Cardiac fibroblast (primary cell): ENCODE results near the gene JAK1.

Source experiments
- DNase-seq, 2 donors: peaks; one replicate each; pipeline versions ENCODE4 v3.0.0 to v3.0.0-alpha.2; 2010; ENCODE audit warnings: low read depth in 2 of 2
- H3K4me3 ChIP-seq, 2 donors: replicated peaks in 1 of 2; 1 replicate in 1 of 2; 2 replicates in 1 of 2; pipeline ENCODE4 v1.5.1; 2011; ENCODE audit warnings: low read depth in 2 of 2, low read length in 2 of 2, mild to moderate bottlenecking in 2 of 2, moderate library complexity in 1 of 2
- TF ChIP-seq, protein P1 (sequence below): IDR thresholded peaks from one replicate; pipeline ENCODE4 v1.5.1; 2011; ENCODE audit warnings: low read depth, mild to moderate bottlenecking, low read length, inconsistent platforms

Gene JAK1

DNA sequence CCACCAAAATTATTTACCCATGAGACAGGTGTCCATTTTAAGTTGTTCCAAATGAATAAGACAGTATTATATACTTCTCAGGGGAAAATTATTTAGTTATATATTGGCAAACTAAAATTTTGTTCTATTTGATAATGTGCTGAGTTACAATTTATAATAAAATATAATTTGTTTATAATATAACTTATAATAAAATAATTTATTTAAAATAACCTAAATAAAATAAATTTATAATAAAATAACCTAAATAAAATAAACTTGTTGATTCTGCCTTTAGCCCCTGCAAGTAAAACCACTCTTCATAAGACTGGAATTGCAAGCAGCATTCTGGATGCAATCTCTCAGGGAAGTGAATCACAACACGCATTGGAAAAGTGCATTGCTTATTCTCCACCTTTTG, 151.9 kb downstream of the JAK1 start:
- no peak overlapping the region for H3K4me3 ChIP-seq
- TF ChIP-seq, protein P1, sequence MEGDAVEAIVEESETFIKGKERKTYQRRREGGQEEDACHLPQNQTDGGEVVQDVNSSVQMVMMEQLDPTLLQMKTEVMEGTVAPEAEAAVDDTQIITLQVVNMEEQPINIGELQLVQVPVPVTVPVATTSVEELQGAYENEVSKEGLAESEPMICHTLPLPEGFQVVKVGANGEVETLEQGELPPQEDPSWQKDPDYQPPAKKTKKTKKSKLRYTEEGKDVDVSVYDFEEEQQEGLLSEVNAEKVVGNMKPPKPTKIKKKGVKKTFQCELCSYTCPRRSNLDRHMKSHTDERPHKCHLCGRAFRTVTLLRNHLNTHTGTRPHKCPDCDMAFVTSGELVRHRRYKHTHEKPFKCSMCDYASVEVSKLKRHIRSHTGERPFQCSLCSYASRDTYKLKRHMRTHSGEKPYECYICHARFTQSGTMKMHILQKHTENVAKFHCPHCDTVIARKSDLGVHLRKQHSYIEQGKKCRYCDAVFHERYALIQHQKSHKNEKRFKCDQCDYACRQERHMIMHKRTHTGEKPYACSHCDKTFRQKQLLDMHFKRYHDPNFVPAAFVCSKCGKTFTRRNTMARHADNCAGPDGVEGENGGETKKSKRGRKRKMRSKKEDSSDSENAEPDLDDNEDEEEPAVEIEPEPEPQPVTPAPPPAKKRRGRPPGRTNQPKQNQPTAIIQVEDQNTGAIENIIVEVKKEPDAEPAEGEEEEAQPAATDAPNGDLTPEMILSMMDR = no peak
- no peak for DNase-seq

DNA sequence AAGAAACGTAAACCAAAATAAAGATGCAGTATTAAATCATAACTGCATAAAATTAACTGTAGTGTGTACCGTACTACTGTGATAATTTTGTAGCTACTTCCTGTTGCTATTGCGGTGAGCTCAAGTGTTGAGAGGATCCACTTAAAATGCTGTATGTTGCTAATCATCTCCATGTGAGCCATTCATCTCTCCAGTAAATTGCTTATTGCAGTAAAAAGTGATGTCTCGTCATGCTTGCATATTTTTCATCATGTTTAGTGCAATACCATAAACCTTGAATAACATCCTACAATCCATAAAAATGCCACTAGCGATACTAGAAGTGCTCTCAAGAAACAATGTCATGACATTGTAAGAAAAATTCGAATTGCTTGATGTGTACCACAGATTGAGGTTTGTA, 155.2 kb downstream of the JAK1 start:
- no peak overlapping the region for H3K4me3 ChIP-seq
- DNase-seq = no peak
- TF ChIP-seq, protein P1 = no peak

DNA sequence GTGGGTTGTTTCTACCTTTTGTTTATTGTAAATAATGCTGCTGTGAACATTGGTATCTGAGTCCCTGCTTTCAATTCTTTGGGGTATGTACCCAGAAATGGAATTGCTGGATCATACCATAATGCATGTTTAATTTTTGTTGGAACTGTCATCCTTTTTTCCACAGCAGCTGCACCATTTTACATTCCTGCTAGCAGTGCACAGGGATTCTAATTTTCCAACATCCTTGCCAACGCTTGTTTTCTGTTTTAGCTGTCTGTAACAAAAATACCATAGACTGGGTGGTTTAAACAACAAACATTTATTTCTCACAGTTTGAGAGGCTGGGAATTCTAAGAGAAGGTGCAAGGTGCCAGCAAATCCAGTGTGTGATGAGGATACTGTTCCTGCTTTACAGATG, 156.3 kb downstream of the JAK1 start:
- no peak overlapping the region for H3K4me3 ChIP-seq
- DNase-seq = no peak
- TF ChIP-seq, protein P1 = no peak

DNA sequence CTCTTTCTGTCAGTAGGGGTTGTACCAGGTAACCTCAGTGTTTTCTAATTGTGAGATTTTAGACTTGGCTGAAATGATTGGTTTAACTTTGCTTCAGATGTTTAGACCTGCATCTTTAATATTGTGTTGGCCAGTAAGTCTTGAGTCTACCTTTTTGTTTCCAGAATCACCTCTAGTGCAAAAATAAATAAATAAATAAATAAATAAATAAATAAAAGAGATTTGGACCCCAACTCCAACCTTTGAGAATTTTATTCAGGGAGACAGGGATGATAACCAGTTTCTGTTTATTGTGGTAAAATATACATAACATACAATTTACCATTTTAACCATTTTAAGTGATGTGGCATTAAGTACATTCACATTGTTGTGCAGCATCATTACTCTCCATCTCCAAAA, 157.0 kb downstream of the JAK1 start:
- DNase-seq = no peak
- TF ChIP-seq, protein P1 = no peak
- no peak overlapping the region for H3K4me3 ChIP-seq

DNA sequence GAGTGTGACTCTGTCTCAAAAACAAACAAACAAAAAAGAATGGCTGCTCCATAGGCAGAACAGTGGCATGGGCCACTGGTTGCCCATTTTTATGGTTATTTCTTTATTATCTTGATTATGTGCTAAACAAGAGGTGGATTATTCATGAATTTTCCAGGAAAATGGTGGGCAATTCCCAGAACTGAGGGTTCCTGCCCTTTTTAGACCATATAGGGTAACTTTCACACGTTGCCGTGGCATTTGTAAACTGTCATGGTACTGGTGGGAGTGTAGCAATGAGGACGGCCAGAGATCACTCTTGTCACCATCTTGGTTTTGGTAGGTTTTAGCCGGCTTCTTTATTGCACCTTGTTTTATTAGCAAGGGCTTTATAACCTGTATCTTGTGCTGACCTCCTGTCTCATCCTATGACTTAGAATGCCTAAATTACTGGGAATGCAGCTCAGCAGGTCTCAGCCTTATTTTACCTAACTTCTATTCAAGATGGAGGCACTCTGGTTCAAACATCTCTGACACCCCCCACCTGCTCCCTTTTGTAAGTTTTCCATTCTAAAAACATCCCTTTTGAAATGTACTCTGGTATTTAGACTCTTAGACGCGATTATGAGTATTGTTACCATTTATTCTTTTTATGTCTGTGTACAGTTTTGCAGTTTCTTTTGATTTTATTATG, 164.4 kb downstream of the JAK1 start:
- TF ChIP-seq, protein P1 = no peak
- DNase-seq = no peak
- no peak overlapping the region for H3K4me3 ChIP-seq

DNA sequence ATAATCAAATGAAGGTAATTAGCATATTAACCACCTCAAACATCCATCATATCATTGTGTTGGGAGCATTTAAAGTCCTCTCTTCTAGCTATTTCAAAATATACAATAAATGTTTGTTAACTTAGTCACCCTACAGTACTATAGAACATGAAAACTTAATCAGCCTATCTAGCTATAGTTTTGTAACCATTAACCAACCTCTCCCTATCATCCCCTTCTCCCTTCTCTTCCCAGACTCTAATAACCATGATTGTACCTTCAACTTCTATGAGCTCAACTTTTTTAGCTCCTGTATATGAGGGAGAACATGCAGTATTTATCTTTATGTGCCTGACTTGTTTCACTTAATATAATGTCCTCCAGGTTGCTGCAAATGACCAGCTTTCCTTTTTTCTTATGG, 167.5 kb downstream of the JAK1 start:
- TF ChIP-seq, protein P1 = no peak

More for the DNA sequence above, 167.5 kb downstream of the JAK1 start:
- DNase-seq = no peak
- no peak overlapping the region for H3K4me3 ChIP-seq
